NCI-H187 treated with DMSO at 0.1 percent for 48 hours (cell line): Measurements from ENCODE around the gene ANP32E.
A peak's percentile ranks its signal among the peaks of the same experiment; 100 is the strongest.
"Not testable (repeated sequence)": the region's sequence is repeated elsewhere in the genome, so short reads cannot be mapped to it uniquely, and the experiment has no call there.

Source experiments
- DNase-seq: peaks from one replicate; lab custom pipeline; 2025; lab: John Stamatoyannopoulos, UW

ANP32E gene

GRCh38 chr1:150256554-150257341 lies 20.8 kb upstream of the ANP32E start:
- DNase-seq = no peak

GRCh38 chr1:150256198-150256553 lies 20.3 kb upstream of the ANP32E start:
- DNase-seq = no peak

GRCh38 chr1:150249936-150250335 lies 14.0 kb upstream of the ANP32E start:
- DNase-seq = no peak

- DNase-seq = no peak
These were observed 7.1 kb upstream of the ANP32E start for GRCh38 chr1:150243003-150243402.

GRCh38 chr1:150237746-150238145 lies 1.8 kb upstream of the ANP32E start:
- no peak for DNase-seq

- DNase-seq = not testable (repeated sequence)
These were observed 1.3 kb upstream of the ANP32E start for GRCh38 chr1:150237176-150237575.

- DNase-seq = no peak
These were observed 745 bp upstream of the ANP32E start for GRCh38 chr1:150236614-150237100.

GRCh38 chr1:150235294-150235851 lies 539 bp downstream of the ANP32E start:
- DNase-seq = no peak

GRCh38 chr1:150234566-150235293 lies 1.2 kb downstream of the ANP32E start:
- DNase-seq = peak; percentile 46

- DNase-seq = no peak
These were observed 1.7 kb downstream of the ANP32E start for GRCh38 chr1:150234309-150234565.

GRCh38 chr1:150233359-150234308 lies 2.3 kb downstream of the ANP32E start:
- no peak for DNase-seq

- not testable (repeated sequence) for DNase-seq
These were observed 3.0 kb downstream of the ANP32E start for GRCh38 chr1:150232921-150233320.

- DNase-seq = not testable (repeated sequence)
These were observed 7.7 kb downstream of the ANP32E start for GRCh38 chr1:150228246-150228645.

GRCh38 chr1:150227228-150227627 lies 8.7 kb downstream of the ANP32E start:
- no peak for DNase-seq

GRCh38 chr1:150226486-150226885 lies 9.4 kb downstream of the ANP32E start:
- DNase-seq = no peak

GRCh38 chr1:150225546-150225945 lies 10.4 kb downstream of the ANP32E start:
- DNase-seq = no peak

- DNase-seq = no peak
These were observed 10.9 kb downstream of the ANP32E start for GRCh38 chr1:150224983-150225382.

- no peak for DNase-seq
These were observed 14.4 kb downstream of the ANP32E start for GRCh38 chr1:150221552-150221951.

GRCh38 chr1:150215855-150216254 lies 20.1 kb downstream of the ANP32E start:
- not testable (repeated sequence) for DNase-seq

GRCh38 chr1:150214099-150214756 lies 21.7 kb downstream of the ANP32E start:
- not testable (repeated sequence) for DNase-seq
